IMR-90 (cell line): ENCODE data around the gene SPPL3.

ENCODE experiments used
- MAFK ChIP-seq: IDR thresholded peaks from 2 replicates; pipeline ENCODE4 v1.6.1; 2012; ENCODE audit warnings: low read depth, low read length, improper control_type of control experiment
- MXI1 ChIP-seq: IDR thresholded peaks from 2 replicates; pipeline ENCODE4 v1.6.1; 2012; ENCODE audit warnings: low read depth, mild to moderate bottlenecking, low read length, moderate library complexity, borderline replicate concordance
- POLR2A ChIP-seq: IDR thresholded peaks from 2 replicates; pipeline ENCODE4 v1.6.1; 2012; ENCODE audit warnings: mild to moderate bottlenecking, low read depth, low read length
- RAD21 ChIP-seq: IDR thresholded peaks from 2 replicates; pipeline ENCODE4 v1.6.1; 2012; ENCODE audit warnings: low read length, improper control_type of control experiment
- RFX5 ChIP-seq: IDR thresholded peaks from 2 replicates; pipeline ENCODE4 v1.8.0; 2012; ENCODE audit warnings: low read depth, mild to moderate bottlenecking, low read length, moderate library complexity
- TF ChIP-seq, protein P1 (sequence below): conservative IDR thresholded peaks from 2 replicates; pipeline ENCODE4 v1.5.1; 2012; ENCODE audit warnings: mild to moderate bottlenecking, low read depth, low read length, improper control_type of control experiment
- TF ChIP-seq, protein P2 (sequence below): fragments of 150-350 bp; IDR thresholded peaks from 2 replicates; pipeline ENCODE4 v1.6.1; 2016; ENCODE audit warnings: low read depth, mild to moderate bottlenecking, low read length, moderate library complexity, borderline replicate concordance

DNA sequence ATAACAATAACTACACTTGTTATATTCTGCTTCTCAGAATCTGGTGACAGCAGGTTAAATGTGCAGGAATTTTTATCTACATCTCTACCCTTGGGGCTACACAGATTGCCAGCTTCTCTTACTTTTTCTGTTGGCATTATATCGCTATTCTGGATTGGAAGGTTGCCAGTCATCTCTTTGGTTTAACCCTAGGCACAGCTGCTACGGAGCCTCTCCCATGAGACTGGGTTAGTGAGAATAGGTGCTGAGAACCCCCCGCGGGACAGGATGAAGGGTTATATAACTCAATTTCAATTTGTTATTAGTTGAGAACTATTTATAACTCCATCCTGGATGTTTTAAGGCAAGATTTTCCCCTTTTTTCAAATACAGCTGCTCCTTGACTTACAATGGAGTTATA lies 105.5 kb downstream of the SPPL3 start:
- TF ChIP-seq POLR2A, result no peak
- TF ChIP-seq, protein P1, sequence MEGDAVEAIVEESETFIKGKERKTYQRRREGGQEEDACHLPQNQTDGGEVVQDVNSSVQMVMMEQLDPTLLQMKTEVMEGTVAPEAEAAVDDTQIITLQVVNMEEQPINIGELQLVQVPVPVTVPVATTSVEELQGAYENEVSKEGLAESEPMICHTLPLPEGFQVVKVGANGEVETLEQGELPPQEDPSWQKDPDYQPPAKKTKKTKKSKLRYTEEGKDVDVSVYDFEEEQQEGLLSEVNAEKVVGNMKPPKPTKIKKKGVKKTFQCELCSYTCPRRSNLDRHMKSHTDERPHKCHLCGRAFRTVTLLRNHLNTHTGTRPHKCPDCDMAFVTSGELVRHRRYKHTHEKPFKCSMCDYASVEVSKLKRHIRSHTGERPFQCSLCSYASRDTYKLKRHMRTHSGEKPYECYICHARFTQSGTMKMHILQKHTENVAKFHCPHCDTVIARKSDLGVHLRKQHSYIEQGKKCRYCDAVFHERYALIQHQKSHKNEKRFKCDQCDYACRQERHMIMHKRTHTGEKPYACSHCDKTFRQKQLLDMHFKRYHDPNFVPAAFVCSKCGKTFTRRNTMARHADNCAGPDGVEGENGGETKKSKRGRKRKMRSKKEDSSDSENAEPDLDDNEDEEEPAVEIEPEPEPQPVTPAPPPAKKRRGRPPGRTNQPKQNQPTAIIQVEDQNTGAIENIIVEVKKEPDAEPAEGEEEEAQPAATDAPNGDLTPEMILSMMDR, result no peak
- no peak for TF ChIP-seq MAFK
- no peak for TF ChIP-seq MXI1
- TF ChIP-seq RFX5, result no peak
- TF ChIP-seq RAD21, result no peak
- TF ChIP-seq, protein P2, sequence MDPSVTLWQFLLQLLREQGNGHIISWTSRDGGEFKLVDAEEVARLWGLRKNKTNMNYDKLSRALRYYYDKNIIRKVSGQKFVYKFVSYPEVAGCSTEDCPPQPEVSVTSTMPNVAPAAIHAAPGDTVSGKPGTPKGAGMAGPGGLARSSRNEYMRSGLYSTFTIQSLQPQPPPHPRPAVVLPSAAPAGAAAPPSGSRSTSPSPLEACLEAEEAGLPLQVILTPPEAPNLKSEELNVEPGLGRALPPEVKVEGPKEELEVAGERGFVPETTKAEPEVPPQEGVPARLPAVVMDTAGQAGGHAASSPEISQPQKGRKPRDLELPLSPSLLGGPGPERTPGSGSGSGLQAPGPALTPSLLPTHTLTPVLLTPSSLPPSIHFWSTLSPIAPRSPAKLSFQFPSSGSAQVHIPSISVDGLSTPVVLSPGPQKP, result no peak
